HepG2 (cell line): ENCODE results near the gene C21orf91. TPM values are rescaled to one million over a fixed set of nuclear protein-coding genes. Genes with fewer than 3 reads are reported as not detected.

Experiments used
- ATAC-seq: fragments of 200-7000 bp; cut with Tn5 transposase; 3 replicates; pipeline ENCODE4 v1.9.1; 2020; ENCODE audit warnings: mild to moderate bottlenecking, moderate library complexity
- BruUV-seq: library from RNA; stranded (reverse); fragments of 400-500 nt; replicated peaks from 2 replicates; lab custom pipeline; 2021; lab: Mats Ljungman, UMichigan
- CTCF ChIA-PET: fragments of 300-600 bp; formaldehyde crosslinking; extraction: SDS; loops from one replicate; lab custom pipeline; 2021; ENCODE audit warnings: low total read pairs, inconsistent platforms, low intra/inter-chr PET ratio; lab: Yijun Ruan, JAX
- POLR2A ChIA-PET: fragments of 350-600 bp; sonication (Branson Sonifier 250); formaldehyde crosslinking; loops from one replicate; lab custom pipeline; 2020; ENCODE audit warnings: antibody characterized with exemption, inconsistent platforms; lab: Yijun Ruan, JAX
- DNase-seq: peaks from one replicate; pipeline ENCODE4 v3.0.0-alpha.2; 2015; ENCODE audit warnings: low spot score
- FAIRE-seq: peaks from 3 replicates; lab custom pipeline; 2011; peaks lifted over from hg19 to GRCh38; lab: Jason Lieb, UNC
- H2AFZ ChIP-seq: one replicate; pipeline ENCODE4 v1.6.1; 2011; ENCODE audit warnings: low read length, inconsistent platforms
- H3K27ac ChIP-seq: fragments of 300-600 bp; 3 replicates; pipeline ENCODE4 v1.8.0; 2011; ENCODE audit warnings: mixed run types, mild to moderate bottlenecking, mixed read lengths, low read length, inconsistent platforms; ENCODE audit not compliant: insufficient read depth; ENCODE audit errors: extremely low read length
- H3K27me3 ChIP-seq, 2 experiments: fragments of 200-600 bp in 1 of 2; 2 replicates in 1 of 2; 3 replicates in 1 of 2; pipeline versions ENCODE4 v1.6.0 to v1.8.0; 2011; ENCODE audit warnings: low read length in 2 of 2, mild to moderate bottlenecking in 2 of 2, moderate library complexity in 2 of 2, inconsistent platforms in 1 of 2; ENCODE audit not compliant: insufficient read depth in 2 of 2, control insufficient read depth in 1 of 2
- H3K36me3 ChIP-seq, 2 experiments: fragments of 200-600 bp in 1 of 2; replicated peaks in 1 of 2; 2 replicates in 1 of 2; 3 replicates in 1 of 2; pipeline versions ENCODE4 v1.5.1 to v1.8.0; 2011; ENCODE audit warnings: low read length in 2 of 2, inconsistent platforms in 1 of 2; ENCODE audit not compliant: insufficient read depth in 2 of 2, control insufficient read depth in 1 of 2
- H3K4me1 ChIP-seq: 2 replicates; pipeline ENCODE4 v1.5.1; 2012; ENCODE audit warnings: low read length, inconsistent platforms; ENCODE audit not compliant: insufficient read depth
- H3K4me2 ChIP-seq: 2 replicates; pipeline ENCODE4 v1.6.0; 2011; ENCODE audit warnings: low read depth, low read length, inconsistent platforms
- H3K4me3 ChIP-seq, 3 experiments: fragments of 200-600 bp in 1 of 3; sonication (generic), shearing (Covaris generic) in 1 of 3; replicated peaks in 1 of 3; 2 replicates each; pipeline ENCODE4 v1.5.1; 2011 to 2016; ENCODE audit warnings: low read length in 3 of 3, inconsistent platforms in 2 of 3, low read depth in 2 of 3, mild to moderate bottlenecking in 2 of 3, control low read depth in 1 of 3, mixed read lengths in 1 of 3; ENCODE audit not compliant: insufficient read depth in 1 of 3
- H3K79me2 ChIP-seq: one replicate; pipeline ENCODE4 v1.6.1; 2011; ENCODE audit warnings: low read length, inconsistent platforms; ENCODE audit not compliant: insufficient read depth
- H3K9ac ChIP-seq: 2 replicates; pipeline ENCODE4 v1.6.0; 2011; ENCODE audit warnings: mild to moderate bottlenecking, low read depth, low read length, inconsistent platforms; ENCODE audit not compliant: insufficient read depth
- H3K9me3 ChIP-seq: 2 replicates; pipeline ENCODE4 v1.5.1; 2012; ENCODE audit warnings: mild to moderate bottlenecking, low read length
- H4K20me1 ChIP-seq: 2 replicates; pipeline ENCODE4 v1.6.0; 2011; ENCODE audit warnings: inconsistent platforms, mild to moderate bottlenecking, low read length, moderate library complexity; ENCODE audit not compliant: insufficient read depth
- AHR ChIP-seq: IDR thresholded peaks from 2 replicates; pipeline ENCODE4 v1.6.1; 2018; ENCODE audit warnings: missing genetic modification reagents, missing compliant biosample characterization
- HMG20B ChIP-seq: conservative IDR thresholded peaks from 2 replicates; pipeline ENCODE4 v1.6.1; 2016; ENCODE audit warnings: missing genetic modification reagents, missing compliant biosample characterization
- HNRNPL ChIP-seq: fragments of 200-400 bp; formaldehyde crosslinking; IDR thresholded peaks from 2 replicates; pipeline ENCODE4 v1.6.1; 2017; ENCODE audit warnings: mild to moderate bottlenecking, low read depth, low read length
- KDM4B ChIP-seq: sonication (generic); formaldehyde crosslinking; IDR thresholded peaks from 2 replicates; pipeline ENCODE4 v1.4.0; 2020; ENCODE audit warnings: missing genetic modification reagents
- KDM5B ChIP-seq: sonication (generic); formaldehyde crosslinking; IDR thresholded peaks from 2 replicates; pipeline ENCODE4 v1.4.0; 2020; ENCODE audit warnings: missing genetic modification reagents, mild to moderate bottlenecking, borderline replicate concordance
- KLF12 ChIP-seq: sonication (generic); formaldehyde crosslinking; IDR thresholded peaks from 2 replicates; pipeline ENCODE4 v1.4.0; 2020; ENCODE audit warnings: missing genetic modification reagents, borderline replicate concordance
- SOX6 ChIP-seq, 2 experiments: fragments of 450-650 bp in 1 of 2; sonication (generic) in 1 of 2; formaldehyde crosslinking in 1 of 2; IDR thresholded peaks; 2 replicates each; pipeline versions ENCODE4 v1.4.0 to v1.6.1; 2017 to 2020; ENCODE audit warnings: antibody characterized with exemption in 1 of 2, mild to moderate bottlenecking in 1 of 2, missing genetic modification reagents in 1 of 2
- ZBTB40 ChIP-seq, 2 experiments: fragments of 450-650 bp in 1 of 2; sonication (generic) in 1 of 2; formaldehyde crosslinking in 1 of 2; IDR thresholded peaks; 2 replicates each; pipeline versions ENCODE4 v1.6.1 to v1.8.0; 2016 to 2022; ENCODE audit warnings: antibody characterized with exemption in 1 of 2, mild to moderate bottlenecking in 1 of 2, missing genetic modification reagents in 1 of 2
- ZNF383 ChIP-seq: sonication (generic); formaldehyde crosslinking; IDR thresholded peaks from 2 replicates; pipeline ENCODE4 v1.4.0; 2020; ENCODE audit warnings: missing genetic modification reagents, mild to moderate bottlenecking, borderline replicate concordance
- WGBS: methylation state at CpG from one replicate; pipeline ENCODE4 v1.1.6; 2017; ENCODE audit warnings: low lambda C conversion rate; 5-methylcytosine and 5-hydroxymethylcytosine counted together
- in situ Hi-C: cut with HindIII; loops from 2 replicates; pipeline ENCODE4 v1.10.0; 2017; ENCODE audit warnings: low pct_unique_long_range_greater_than_20kb; ENCODE audit not compliant: extremely low pct_ligation_motif_present
- intact Hi-C: fragments of 100-400 bp; cut with micrococcal nuclease; formaldehyde crosslinking; loops from one replicate; pipeline ENCODE4 v1.10.0; 2022; ENCODE audit not compliant: unreplicated experiment
- polyA plus RNA-seq, 8 experiments: library from polyadenylated mRNA; depleted of rRNA in 3 of 8; stranded (reverse) in 7 of 8; unstranded in 1 of 8; fragments of >200 nt; fragmentation: Illumina TruSeq in 4 of 8; extraction: Trizol in 4 of 8; gene quantifications; 2 replicates each; pipeline versions ENCODE4 v1.2.1 to v1.2.3, GENCODE V29; 2011 to 2016; ENCODE audit warnings: low read depth in 4 of 8, missing spikeins in 1 of 8, mixed read lengths in 1 of 8; ENCODE audit not compliant: insufficient read depth in 1 of 8
- total RNA-seq, 5 experiments: library from RNA; depleted of rRNA; stranded (reverse); fragments of >200 nt; fragmentation: Illumina TruSeq; extraction: Trizol; gene quantifications; 2 replicates each; pipeline ENCODE4 v1.2.3, GENCODE V29; 2016; ENCODE audit warnings: low read depth in 1 of 5
- TF ChIP-seq, protein P1 (sequence below): sonication (generic); formaldehyde crosslinking; IDR thresholded peaks from 2 replicates; pipeline ENCODE4 v1.8.1; 2023; ENCODE audit warnings: mild to moderate bottlenecking, moderate library complexity, missing genetic modification reagents
- TF ChIP-seq, protein P2 (sequence below): sonication (generic); formaldehyde crosslinking; conservative IDR thresholded peaks from 2 replicates; pipeline ENCODE4 v1.4.0; 2020; ENCODE audit warnings: missing genetic modification reagents
- TF ChIP-seq, protein P3 (sequence below): sonication (generic); formaldehyde crosslinking; IDR thresholded peaks from 2 replicates; pipeline ENCODE4 v1.8.1; 2023; ENCODE audit warnings: mild to moderate bottlenecking, missing genetic modification reagents, borderline replicate concordance

C21orf91 gene
- total and polyA plus RNA-seq, 2 of the 13 experiments (the other 11 are each of a cell fraction or from before 2014, with no cell fraction given) = 2.9 to 7.8 TPM

GRCh38 chr21:17777072-17777765, 41.9 kb downstream of the C21orf91 start:
- Histone ChIP-seq H3K36me3 (no peaks in the 10 kb centered on the region), H2AFZ (no peak overlapping the region), H3K4me1 (peaks cover 17% of the 10 kb centered on the region), H4K20me1 (no peaks in the 10 kb centered on the region), H3K79me2 (no peaks in the 10 kb centered on the region), H3K27ac (no peak overlapping the region), H3K9me3 (no peaks in the 10 kb centered on the region), H3K4me2 (no peak overlapping the region), H3K4me3 (no peak overlapping the region), H3K9ac (no peak overlapping the region), H3K27me3 (no peaks in the 10 kb centered on the region)
- intact Hi-C loops (no loop called here), in situ Hi-C loops (no loop called here)
- 0% methylated on average over 1 of the region's 1 CpG for WGBS
- POLR2A ChIA-PET = no interaction called here
- BruUV-seq = no TSS peak
- FAIRE-seq (no peak), ATAC-seq (no peak), DNase-seq (no peak)
- CTCF ChIA-PET = no interaction called here
- TF ChIP-seq, protein P1, sequence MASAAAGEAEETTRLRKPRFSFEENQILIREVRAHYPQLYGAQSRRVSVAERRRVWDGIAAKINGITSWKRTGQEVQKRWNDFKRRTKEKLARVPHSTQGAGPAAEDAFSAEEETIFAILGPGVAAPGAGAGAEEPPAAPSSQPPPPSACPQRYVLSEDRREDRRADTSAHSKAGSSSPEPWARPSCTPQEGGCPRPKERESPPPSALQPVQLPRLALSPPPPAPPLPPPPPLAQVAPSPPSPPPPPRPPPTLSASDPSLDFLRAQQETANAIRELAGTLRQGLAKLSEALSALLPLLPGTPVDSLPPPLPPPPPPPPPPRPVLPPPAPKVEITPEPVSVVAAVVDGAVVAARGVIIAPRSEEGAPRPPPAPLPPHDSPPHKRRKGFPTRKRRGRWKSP (CRISPR knock-in tag) = no peak
- TF ChIP-seq KDM5B (CRISPR knock-in tag) = no peak
- no peak for TF ChIP-seq AHR (CRISPR knock-in tag)
- TF ChIP-seq KLF12 (CRISPR knock-in tag) = no peak
- no peak for TF ChIP-seq ZNF383 (CRISPR knock-in tag)
- TF ChIP-seq, protein P2, sequence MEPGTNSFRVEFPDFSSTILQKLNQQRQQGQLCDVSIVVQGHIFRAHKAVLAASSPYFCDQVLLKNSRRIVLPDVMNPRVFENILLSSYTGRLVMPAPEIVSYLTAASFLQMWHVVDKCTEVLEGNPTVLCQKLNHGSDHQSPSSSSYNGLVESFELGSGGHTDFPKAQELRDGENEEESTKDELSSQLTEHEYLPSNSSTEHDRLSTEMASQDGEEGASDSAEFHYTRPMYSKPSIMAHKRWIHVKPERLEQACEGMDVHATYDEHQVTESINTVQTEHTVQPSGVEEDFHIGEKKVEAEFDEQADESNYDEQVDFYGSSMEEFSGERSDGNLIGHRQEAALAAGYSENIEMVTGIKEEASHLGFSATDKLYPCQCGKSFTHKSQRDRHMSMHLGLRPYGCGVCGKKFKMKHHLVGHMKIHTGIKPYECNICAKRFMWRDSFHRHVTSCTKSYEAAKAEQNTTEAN (CRISPR knock-in tag) = no peak
- no peak for TF ChIP-seq KDM4B (CRISPR knock-in tag)
- no peak for TF ChIP-seq HNRNPL
- TF ChIP-seq, protein P3, sequence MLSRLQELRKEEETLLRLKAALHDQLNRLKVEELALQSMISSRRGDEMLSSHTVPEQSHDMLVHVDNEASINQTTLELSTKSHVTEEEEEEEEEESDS = no peak
- TF ChIP-seq HMG20B (CRISPR knock-in tag) = no peak
- TF ChIP-seq ZBTB40 (IDR thresholded peaks at IDR 0.05) = no peak
- TF ChIP-seq ZBTB40 (CRISPR knock-in tag; IDR thresholded peaks at IDR 0.05) = no peak
- TF ChIP-seq SOX6 (IDR thresholded peaks at IDR 0.05) = no peak
- TF ChIP-seq SOX6 (CRISPR knock-in tag; IDR thresholded peaks at IDR 0.05) = no peak
